Pancreas (tissue), 10 donors: ENCODE results near the gene C3orf18. TPM values are rescaled to one million over a fixed set of nuclear protein-coding genes. Genes with fewer than 3 reads are reported as not detected.

Experiments
- ATAC-seq, 4 donors: fragments of 200-7000 bp; cut with Tn5 transposase; one replicate each; pipeline versions ENCODE4 v1.8.0 to v1.9.1; 2020; ENCODE audit warnings: mild to moderate bottlenecking in 4 of 4, moderate library complexity in 4 of 4
- DNase-seq, 6 donors: peaks; one replicate each; pipeline ENCODE4 v3.0.0-alpha.2; 2020
- FAIRE-seq: peaks from 2 replicates; lab custom pipeline; 2012; peaks lifted over from hg19 to GRCh38; lab: Jason Lieb, UNC
- H3K27ac ChIP-seq, 4 donors: fragments of 200-600 bp; sonication (generic); 1 replicate in 3 of 4; 2 replicates in 1 of 4; pipeline versions ENCODE4 v1.5.0 to v1.8.0; 2020
- H3K27me3 ChIP-seq, 4 donors: fragments of 200-600 bp; one replicate each; pipeline ENCODE4 v1.8.0; 2021
- H3K36me3 ChIP-seq, 3 donors: fragments of 200-600 bp; sonication (generic) in 1 of 3; one replicate each; pipeline versions ENCODE4 v1.5.0 to v1.8.0; 2020 to 2021
- H3K4me1 ChIP-seq, 3 donors: fragments of 200-600 bp; one replicate each; pipeline ENCODE4 v1.8.0; 2021
- H3K4me3 ChIP-seq, 4 donors: fragments of 200-600 bp; sonication (generic) in 2 of 4; one replicate each; pipeline versions ENCODE4 v1.5.0 to v1.8.0; 2020 to 2021
- H3K9me3 ChIP-seq, 4 donors: fragments of 200-600 bp; one replicate each; pipeline ENCODE4 v1.8.0; 2021
- CTCF ChIP-seq, 4 donors: fragments of 200-600 bp; sonication (generic) in 3 of 4; IDR thresholded peaks; one replicate each; pipeline versions ENCODE4 v1.5.0 to v1.8.0; 2021; ENCODE audit warnings: antibody characterized with exemption in 4 of 4
- WGBS, 2 donors: extraction: QIAGEN DNeasy Blood & Tissue Kit; methylation state at CpG; one replicate each; pipeline ENCODE4 v1.1.7; 2013; 5-methylcytosine and 5-hydroxymethylcytosine counted together
- intact Hi-C, 3 donors: fragments of 100-400 bp; cut with DNase I; formaldehyde crosslinking; loops; one replicate each; pipeline versions ENCODE4 v1.11.1 to v1.14.2; 2022
- polyA plus RNA-seq, 2 donors: library from polyadenylated mRNA; stranded (reverse); fragments of 200-250 nt; gene quantifications; one replicate each; pipeline ENCODE4 v1.2.3, GENCODE V29; 2013
- total RNA-seq, 6 donors: library from RNA; stranded (reverse); fragmentation: NEBNext Ultra II Directional in 4 of 6; extraction: Animal tissue kit (Norgen Biotek cat#: 25700) in 4 of 6; gene quantifications; one replicate each; pipeline versions ENCODE4 v1.2.1 to v1.2.4, GENCODE V29; 2021 to 2023
- donor health status: healthy with polysubstance abuse.
- donor health status: DM: no; HTN: no; CAD: no; lungs with moderate emphysema.
- donor health status: DM: no; HTN: no; CAD: no.
- donor health status: control.
- donor health status: control.
- donor health status: Bipolar disorder and iron deficiency.
- donor health status: DM: yes; HTN: yes; CAD: no.
- donor health status: DM: no; HTN: no; CAD: no.
- donor health status: DM: no; HTN: no; CAD: no.
- donor health status: DM: yes; HTN: yes; CAD: no.

The C3orf18 gene
- total and polyA plus RNA-seq, 8 donors = 3.2 to 8.9 (median 5.0) TPM

- intact Hi-C loops = loop anchor here in 1 of 3 donors (2.0 kb wide), 1 partner anchor 41 kb away; no protein-coding TSS in a partner anchor
- DNase-seq (no peak), ATAC-seq (no peak), FAIRE-seq (no peak)
- Histone ChIP-seq H3K27me3 (no peaks in the 10 kb centered on the region), H3K27ac (no peak overlapping the region), H3K4me3 (no peak overlapping the region), H3K4me1 (peaks cover 0 to 19% (median 17%) of the 10 kb centered on the region in 3 donors), H3K36me3 (no peaks in the 10 kb centered on the region), H3K9me3 (no peaks in the 10 kb centered on the region)
- no peak for TF ChIP-seq CTCF (IDR thresholded peaks at IDR 0.05)
- 60 to 63% methylated on average over 4 of the region's 4 CpGs for WGBS, 2 donors
Observed at GRCh38 chr3:50571486-50571885, 3.9 kb upstream of the C3orf18 start.

- Histone ChIP-seq H3K36me3 (no peaks in the 10 kb centered on the region), H3K4me3 (peak overlapping the region in 1 of 4 donors; percentile 84), H3K27ac (peak overlapping the region in 1 of 4 donors; percentile 86), H3K27me3 (no peaks in the 10 kb centered on the region), H3K9me3 (no peaks in the 10 kb centered on the region), H3K4me1 (peaks cover 0 to 19% (median 17%) of the 10 kb centered on the region in 3 donors)
- WGBS, 2 donors = 70 to 73% methylated on average over 5 of the region's 5 CpGs
- no peak for FAIRE-seq
- no peak for TF ChIP-seq CTCF (IDR thresholded peaks at IDR 0.05)
- intact Hi-C loops = loop anchor here in 1 of 3 donors (2.0 kb wide), 1 partner anchor 42 kb away; no protein-coding TSS in a partner anchor
- no peak for ATAC-seq
- DNase-seq = no peak
Observed at GRCh38 chr3:50570508-50571279, 3.1 kb upstream of the C3orf18 start.

- H3K9me3 ChIP-seq = no peaks in the 10 kb centered on the region
- 0% methylated on average over 54 to 55 of the region's 55 CpGs for WGBS, 2 donors
- intact Hi-C loops = no loop called here
- TF ChIP-seq CTCF (IDR thresholded peaks at IDR 0.05) = no peak
- no peaks in the 10 kb centered on the region for H3K27me3 ChIP-seq
- H3K27ac ChIP-seq = peak within 1 kb of the TSS; percentile 43 to 87 (median 84)
- peak; percentile 95 to 99 (median 98) for DNase-seq
- H3K4me1 ChIP-seq = peaks cover 0 to 19% (median 17%) of the 10 kb centered on the region in 3 donors
- ATAC-seq = peak; percentile 87 to 92 (median 88)
- H3K4me3 ChIP-seq = peak within 1 kb of the TSS; percentile 64 to 84 (median 72)
- FAIRE-seq = no peak
- H3K36me3 ChIP-seq = no peaks in the 10 kb centered on the region
Observed at GRCh38 chr3:50568947-50569749, 1.6 kb upstream of the C3orf18 start, which contains the start of gene HEMK1. HEMK1 (plus strand) TSS chr3:50569522; CDS start chr3:50571105, 1,583 bp downstream.

GRCh38 chr3:50567011-50567385, 549 bp downstream of the C3orf18 start:
- Histone ChIP-seq H3K9me3 (no peaks in the 10 kb centered on the region), H3K27me3 (no peaks in the 10 kb centered on the region), H3K4me3 (peak overlapping the region; percentile 57 to 67 (median 61)), H3K36me3 (no peaks in the 10 kb centered on the region), H3K4me1 (peaks cover 0 to 17% (median 13%) of the 10 kb centered on the region in 3 donors), H3K27ac (peak overlapping the region in 2 of 4 donors; percentile 15 to 33)
- FAIRE-seq = no peak
- TF ChIP-seq CTCF (IDR thresholded peaks at IDR 0.05) = no peak
- intact Hi-C loops = no loop called here
- WGBS, 2 donors = 3 to 7% methylated on average over 11 of the region's 11 CpGs
- DNase-seq = no peak
- ATAC-seq = no peak
